Measurements from ENCODE around the gene CYSTM1. TPM values are rescaled to one million over a fixed set of nuclear protein-coding genes. Genes with fewer than 3 reads are reported as not detected.

The CYSTM1 gene
- total and polyA plus RNA-seq, 2 donors (not counting 3 experiments of a cell fraction or from before 2014, with no cell fraction given), result 28.9 to 41.5 TPM

- ChIA-PET POLR2A (no interaction called here), CTCF (interaction anchor here (0.9 to 1.9 kb wide), 6 partner anchors 15 to 162 kb away, joined by 3 to 10 read pairs (median 4); partner anchors contain the start of genes CYSTM1 and HBEGF)
- Histone ChIP-seq H3K27me3 (ENCODE audit: control insufficient read depth in 2 of 2, insufficient read depth in 2 of 2, low read length in 2 of 2) (no peaks in the 10 kb centered on the region), H3K4me3 (replicated peaks in 1 of 3; ENCODE audit: insufficient read depth in 1 of 3, low read depth in 1 of 3, low read length in 3 of 3) (no peak overlapping the region), H3K4me2 (ENCODE audit: insufficient read depth, low read length) (no peak overlapping the region), H3K36me3 (ENCODE audit: control insufficient read depth in 2 of 2, extremely low read depth in 1 of 2, insufficient read depth in 2 of 2, low read length in 2 of 2) (no peaks in the 10 kb centered on the region), H3K9ac (replicated peaks; ENCODE audit: extremely low read depth, insufficient read depth, low read length) (no peak overlapping the region), H3K4me1 (ENCODE audit: control insufficient read depth, extremely low read depth, insufficient read depth, low read length) (no peaks in the 10 kb centered on the region), H3K79me2 (ENCODE audit: control insufficient read depth, insufficient read depth, low read length) (no peaks in the 10 kb centered on the region), H3K9me3 (replicated peaks; ENCODE audit: control insufficient read depth, insufficient read depth, low read length) (no peaks in the 10 kb centered on the region), H3K27ac (ENCODE audit: insufficient read depth, low read depth, low read length) (peak overlapping the region; percentile 2), H3K9me1 (replicated peaks; ENCODE audit: control insufficient read depth, extremely low read depth, insufficient read depth, low read length) (no peaks in the 10 kb centered on the region), H4K20me1 (replicated peaks; ENCODE audit: control insufficient read depth, extremely low read depth, insufficient read depth, low read length) (no peaks in the 10 kb centered on the region), H2AFZ (ENCODE audit: low read depth, low read length) (no peak overlapping the region)
- FAIRE-seq, result no peak
- TF ChIP-seq JUN (IDR thresholded peaks at IDR 0.05; ENCODE audit: borderline replicate concordance, insufficient read depth, insufficient read length, low read depth), result peak; percentile 64
- TF ChIP-seq FOS (IDR thresholded peaks at IDR 0.05; ENCODE audit: borderline replicate concordance, insufficient read depth, low read length), result peak; percentile 23
- no peak for TF ChIP-seq POLR2AphosphoS5 (IDR thresholded peaks at IDR 0.05; ENCODE audit: insufficient read depth, low read depth, low read length)
- DNase-seq (ENCODE audit: low read depth, low spot score), result peak; percentile 82
- BruUV-seq (replicated peaks), result no TSS peak
- intact Hi-C loops (cut with micrococcal nuclease), result no loop called here
- dilution Hi-C loops (cut with MboI; ENCODE audit: extremely low pct_ligation_motif_present, low sequenced_read_pairs), result no loop called here
Measured at GRCh38 chr5:140189977-140190871, 15.2 kb downstream of the CYSTM1 start.

GRCh38 chr5:140190872-140191218, 15.9 kb downstream of the CYSTM1 start:
- Histone ChIP-seq H3K9ac (replicated peaks; ENCODE audit: extremely low read depth, insufficient read depth, low read length) (no peak overlapping the region), H3K27me3 (ENCODE audit: control insufficient read depth in 2 of 2, insufficient read depth in 2 of 2, low read length in 2 of 2) (no peaks in the 10 kb centered on the region), H3K4me3 (replicated peaks in 1 of 3; ENCODE audit: insufficient read depth in 1 of 3, low read depth in 1 of 3, low read length in 3 of 3) (no peak overlapping the region), H2AFZ (ENCODE audit: low read depth, low read length) (no peak overlapping the region), H4K20me1 (replicated peaks; ENCODE audit: control insufficient read depth, extremely low read depth, insufficient read depth, low read length) (no peaks in the 10 kb centered on the region), H3K27ac (ENCODE audit: insufficient read depth, low read depth, low read length) (peak overlapping the region; percentile 2), H3K9me1 (replicated peaks; ENCODE audit: control insufficient read depth, extremely low read depth, insufficient read depth, low read length) (no peaks in the 10 kb centered on the region), H3K4me1 (ENCODE audit: control insufficient read depth, extremely low read depth, insufficient read depth, low read length) (peaks cover 1% of the 10 kb centered on the region), H3K79me2 (ENCODE audit: control insufficient read depth, insufficient read depth, low read length) (no peaks in the 10 kb centered on the region), H3K4me2 (ENCODE audit: insufficient read depth, low read length) (no peak overlapping the region), H3K9me3 (replicated peaks; ENCODE audit: control insufficient read depth, insufficient read depth, low read length) (no peaks in the 10 kb centered on the region), H3K36me3 (ENCODE audit: control insufficient read depth in 2 of 2, extremely low read depth in 1 of 2, insufficient read depth in 2 of 2, low read length in 2 of 2) (no peaks in the 10 kb centered on the region)
- intact Hi-C loops (cut with micrococcal nuclease), result no loop called here
- CTCF ChIA-PET, result interaction anchor here (0.9 to 1.9 kb wide), 6 partner anchors 15 to 161 kb away, joined by 3 to 10 read pairs (median 4); partner anchors contain the start of genes CYSTM1 and HBEGF
- TF ChIP-seq CTCF (IDR thresholded peaks at IDR 0.05; ENCODE audit: extremely low read depth in 1 of 2, insufficient read depth in 1 of 2, low read depth in 1 of 2, low read length in 2 of 2), result no peak
- TF ChIP-seq FOS (IDR thresholded peaks at IDR 0.05; ENCODE audit: borderline replicate concordance, insufficient read depth, low read length), result no peak
- TF ChIP-seq GATA2 (IDR thresholded peaks at IDR 0.05; ENCODE audit: insufficient read depth, insufficient read length, low read depth, low read length), result no peak
- no peak for TF ChIP-seq POLR2AphosphoS5 (IDR thresholded peaks at IDR 0.05; ENCODE audit: insufficient read depth, low read depth, low read length)
- TF ChIP-seq JUN (IDR thresholded peaks at IDR 0.05; ENCODE audit: borderline replicate concordance, insufficient read depth, insufficient read length, low read depth), result no peak
- TF ChIP-seq POLR2A (IDR thresholded peaks at IDR 0.05; ENCODE audit: low read depth, low read length), result no peak
- TF ChIP-seq EZH2 (IDR thresholded peaks at IDR 0.05; ENCODE audit: borderline replicate concordance, low read depth, low read length, severe bottlenecking), result no peak
- no peak for TF ChIP-seq MAX (IDR thresholded peaks at IDR 0.05; ENCODE audit: insufficient read depth, insufficient read length)
- no TSS peak for BruUV-seq (replicated peaks)
- no peak for FAIRE-seq
- peak; percentile 41 for DNase-seq (ENCODE audit: low read depth, low spot score)
- dilution Hi-C loops (cut with MboI; ENCODE audit: extremely low pct_ligation_motif_present, low sequenced_read_pairs), result no loop called here
- POLR2A ChIA-PET, result no interaction called here
